ENCODE measurements around the gene ACVR2A.

GRCh38 chr2:147818741-147819140 is 26.1 kb upstream of the ACVR2A start:
- TF ChIP-seq CTCF (IDR thresholded peaks at IDR 0.05 in 2 of 3, conservative IDR thresholded peaks at IDR 0.05 in 1 of 3; ENCODE audit: borderline replicate concordance in 1 of 3, insufficient read depth in 1 of 3, low read depth in 2 of 3, low read length in 2 of 3) (no peak), MAX (IDR thresholded peaks at IDR 0.05) (no peak), EZH2 (IDR thresholded peaks at IDR 0.05) (no peak), RAD21 (IDR thresholded peaks at IDR 0.05; ENCODE audit: low read depth) (no peak), EZH2phosphoT487 (IDR thresholded peaks at IDR 0.05; ENCODE audit: borderline replicate concordance) (no peak), POLR2A (IDR thresholded peaks at IDR 0.05; ENCODE audit: borderline replicate concordance, extremely low read depth, insufficient read depth, insufficient read length) (no peak), ZBTB33 (IDR thresholded peaks at IDR 0.05; ENCODE audit: extremely low read depth, insufficient replicate concordance, low read length) (no peak), SIN3A (IDR thresholded peaks at IDR 0.05; ENCODE audit: low read depth) (no peak), SRF (IDR thresholded peaks at IDR 0.05; ENCODE audit: low read depth) (no peak), JUND (IDR thresholded peaks at IDR 0.05) (no peak), YY1 (IDR thresholded peaks at IDR 0.05; ENCODE audit: extremely low read depth, insufficient replicate concordance, low read depth, low read length) (no peak)
